Measurements from ENCODE around the gene MYF5. TPM values are rescaled to one million over a fixed set of nuclear protein-coding genes. Genes with fewer than 3 reads are reported as not detected.

MYF5 gene
- total and polyA plus RNA-seq, 4 donors: not detected

DNA sequence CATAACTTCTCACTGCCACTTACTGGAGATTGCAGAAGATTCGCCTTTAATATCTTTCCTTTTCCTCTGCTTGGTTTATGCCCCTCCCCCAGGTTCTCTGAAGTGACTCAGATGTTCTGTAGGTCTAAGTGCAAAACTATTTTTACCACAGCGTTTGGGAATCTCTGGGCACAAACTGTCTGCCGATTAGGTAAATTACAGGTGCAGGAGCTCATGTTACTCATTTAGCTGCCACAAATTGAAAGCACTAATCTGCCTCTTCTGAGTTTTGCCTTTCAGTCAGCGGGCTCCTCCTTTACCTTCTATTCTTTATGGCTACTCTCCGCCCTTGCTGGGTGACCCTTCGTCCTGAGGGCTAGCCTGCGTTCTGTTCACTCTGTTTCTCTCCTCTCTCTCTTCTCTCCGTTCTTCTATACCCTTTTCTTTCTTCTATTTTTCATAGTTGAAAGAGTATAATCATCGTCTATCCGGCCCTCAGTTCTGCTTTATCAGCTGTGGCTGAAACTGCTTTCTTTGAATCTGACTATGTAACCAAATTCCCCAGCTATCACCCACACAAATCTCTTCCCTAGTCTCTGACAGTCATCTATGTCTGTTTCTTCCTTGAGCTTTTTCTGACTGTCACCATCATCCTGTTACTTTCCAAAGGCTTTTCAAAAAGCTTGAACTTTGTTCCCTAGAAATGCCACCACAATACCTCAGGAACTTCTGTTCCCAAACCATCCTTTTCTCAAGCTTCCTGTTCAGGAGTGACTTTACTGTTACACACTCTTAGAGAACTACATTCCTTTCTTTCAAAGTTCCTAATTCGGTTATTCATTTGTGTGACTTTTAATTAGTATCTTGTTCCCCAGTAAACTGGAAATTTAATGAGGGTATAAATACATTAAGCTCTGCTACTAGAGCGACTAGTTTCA lies 13.6 kb upstream of the MYF5 start:
- no peak overlapping the region for H3K4me3 ChIP-seq (ENCODE audit: low read length in 2 of 2)
- H3K27ac ChIP-seq (ENCODE audit: low read depth in 1 of 2, low read length in 2 of 2): no peak overlapping the region
- DNase-seq: no peak
- intact Hi-C loops (cut with DNase I): no loop called here
- H3K27me3 ChIP-seq (ENCODE audit: control insufficient read depth in 1 of 2, insufficient read depth in 2 of 2, low read length in 1 of 2): no peaks in the 10 kb centered on the region
- WGBS, 2 donors: 61% methylated on average over 12 of the region's 12 CpGs
- H3K9me3 ChIP-seq (ENCODE audit: control insufficient read depth, low read length): no peaks in the 10 kb centered on the region
- no peak for ATAC-seq (ENCODE audit: low FRiP score)
- no peaks in the 10 kb centered on the region for H3K4me1 ChIP-seq (ENCODE audit: control insufficient read depth in 1 of 2, insufficient read depth in 2 of 2, low read length in 2 of 2)
- no peaks in the 10 kb centered on the region for H3K36me3 ChIP-seq (ENCODE audit: control insufficient read depth in 1 of 2, insufficient read depth in 2 of 2, low read length in 1 of 2)

- ATAC-seq (ENCODE audit: low FRiP score) (no peak), DNase-seq (no peak)
- H3K27me3 ChIP-seq (ENCODE audit: control insufficient read depth in 1 of 2, insufficient read depth in 2 of 2, low read length in 1 of 2): no peaks in the 10 kb centered on the region
- H3K4me1 ChIP-seq (ENCODE audit: control insufficient read depth in 1 of 2, insufficient read depth in 2 of 2, low read length in 2 of 2): no peaks in the 10 kb centered on the region
- 85 to 88% methylated on average over 2 of the region's 2 CpGs for WGBS, 2 donors
- H3K27ac ChIP-seq (ENCODE audit: low read depth in 1 of 2, low read length in 2 of 2): no peak overlapping the region
- intact Hi-C loops (cut with DNase I): no loop called here
- H3K4me3 ChIP-seq (ENCODE audit: low read length in 2 of 2): no peak overlapping the region
- no peaks in the 10 kb centered on the region for H3K36me3 ChIP-seq (ENCODE audit: control insufficient read depth in 1 of 2, insufficient read depth in 2 of 2, low read length in 1 of 2)
- H3K9me3 ChIP-seq (ENCODE audit: control insufficient read depth, low read length): peaks cover 1% of the 10 kb centered on the region
These were observed 12.3 kb upstream of the MYF5 start for GRCh38 chr12:80704420-80704819.

GRCh38 chr12:80707126-80707829 lies 9.4 kb upstream of the MYF5 start, which contains the start of gene MYF6:
Gene MYF6 (plus strand): TSS chr12:80707634. CDS start chr12:80707720, 86 bp downstream.
- Histone ChIP-seq H3K9me3 (ENCODE audit: control insufficient read depth, low read length) (peaks cover 1% of the 10 kb centered on the region), H3K36me3 (ENCODE audit: control insufficient read depth in 1 of 2, insufficient read depth in 2 of 2, low read length in 1 of 2) (no peaks in the 10 kb centered on the region), H3K4me1 (ENCODE audit: control insufficient read depth in 1 of 2, insufficient read depth in 2 of 2, low read length in 2 of 2) (no peaks in the 10 kb centered on the region), H3K27me3 (ENCODE audit: control insufficient read depth in 1 of 2, insufficient read depth in 2 of 2, low read length in 1 of 2) (no peaks in the 10 kb centered on the region), H3K4me3 (ENCODE audit: low read length in 2 of 2) (no peak within 1 kb of the TSS), H3K27ac (ENCODE audit: low read depth in 1 of 2, low read length in 2 of 2) (no peak within 1 kb of the TSS)
- no peak for DNase-seq
- 82 to 84% methylated on average over 4 of the region's 4 CpGs for WGBS, 2 donors
- no peak for ATAC-seq (ENCODE audit: low FRiP score)
- intact Hi-C loops (cut with DNase I): no loop called here

DNA sequence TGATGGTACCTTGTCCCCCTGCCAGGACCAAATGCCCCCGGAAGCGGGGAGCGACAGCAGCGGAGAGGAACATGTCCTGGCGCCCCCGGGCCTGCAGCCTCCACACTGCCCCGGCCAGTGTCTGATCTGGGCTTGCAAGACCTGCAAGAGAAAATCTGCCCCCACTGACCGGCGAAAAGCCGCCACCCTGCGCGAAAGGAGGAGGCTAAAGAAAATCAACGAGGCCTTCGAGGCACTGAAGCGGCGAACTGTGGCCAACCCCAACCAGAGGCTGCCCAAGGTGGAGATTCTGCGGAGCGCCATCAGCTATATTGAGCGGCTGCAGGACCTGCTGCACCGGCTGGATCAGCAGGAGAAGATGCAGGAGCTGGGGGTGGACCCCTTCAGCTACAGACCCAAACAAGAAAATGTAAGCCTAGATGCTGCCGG lies 8.9 kb upstream of the MYF5 start:
- Histone ChIP-seq H3K4me1 (ENCODE audit: control insufficient read depth in 1 of 2, insufficient read depth in 2 of 2, low read length in 2 of 2) (no peaks in the 10 kb centered on the region), H3K9me3 (ENCODE audit: control insufficient read depth, low read length) (peaks cover 1% of the 10 kb centered on the region), H3K27ac (ENCODE audit: low read depth in 1 of 2, low read length in 2 of 2) (no peak overlapping the region), H3K27me3 (ENCODE audit: control insufficient read depth in 1 of 2, insufficient read depth in 2 of 2, low read length in 1 of 2) (no peaks in the 10 kb centered on the region), H3K36me3 (ENCODE audit: control insufficient read depth in 1 of 2, insufficient read depth in 2 of 2, low read length in 1 of 2) (no peaks in the 10 kb centered on the region), H3K4me3 (ENCODE audit: low read length in 2 of 2) (no peak overlapping the region)
- DNase-seq: peak in 1 of 2 donors; percentile 76
- intact Hi-C loops (cut with DNase I): no loop called here
- no peak for ATAC-seq (ENCODE audit: low FRiP score)
- 66 to 75% methylated on average over 21 of the region's 21 CpGs for WGBS, 2 donors

- ATAC-seq (ENCODE audit: low FRiP score): no peak
- no peak overlapping the region for H3K27ac ChIP-seq (ENCODE audit: low read depth in 1 of 2, low read length in 2 of 2)
- H3K27me3 ChIP-seq (ENCODE audit: control insufficient read depth in 1 of 2, insufficient read depth in 2 of 2, low read length in 1 of 2): no peaks in the 10 kb centered on the region
- WGBS, 2 donors: 15 to 23% methylated on average over 50 of the region's 50 CpGs
- peaks cover 1% of the 10 kb centered on the region for H3K9me3 ChIP-seq (ENCODE audit: control insufficient read depth, low read length)
- intact Hi-C loops (cut with DNase I): no loop called here
- DNase-seq: peak in 1 of 2 donors; percentile 24
- H3K36me3 ChIP-seq (ENCODE audit: control insufficient read depth in 1 of 2, insufficient read depth in 2 of 2, low read length in 1 of 2): no peaks in the 10 kb centered on the region
- no peak overlapping the region for H3K4me3 ChIP-seq (ENCODE audit: low read length in 2 of 2)
- H3K4me1 ChIP-seq (ENCODE audit: control insufficient read depth in 1 of 2, insufficient read depth in 2 of 2, low read length in 2 of 2): no peaks in the 10 kb centered on the region
These were observed 8.3 kb upstream of the MYF5 start for GRCh38 chr12:80708259-80708974.

DNA sequence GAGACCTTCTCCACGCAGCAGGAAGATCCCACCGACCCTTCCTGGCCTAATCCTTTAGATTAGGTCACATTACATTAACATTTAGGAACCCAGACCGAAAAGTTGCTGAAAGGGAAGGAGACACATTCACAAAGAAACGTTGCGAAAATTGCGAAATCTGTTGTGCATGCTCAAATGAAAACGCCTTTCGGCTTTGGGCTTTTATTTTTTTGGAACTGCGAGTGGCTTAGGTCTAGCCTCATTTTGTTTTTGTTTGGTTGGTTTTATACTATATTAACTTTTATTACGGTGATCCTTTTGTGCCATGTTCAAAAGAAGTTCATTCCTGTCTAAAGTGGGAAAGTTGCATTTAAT lies 7.8 kb upstream of the MYF5 start:
- Histone ChIP-seq H3K4me1 (ENCODE audit: control insufficient read depth in 1 of 2, insufficient read depth in 2 of 2, low read length in 2 of 2) (no peaks in the 10 kb centered on the region), H3K4me3 (ENCODE audit: low read length in 2 of 2) (no peak overlapping the region), H3K27me3 (ENCODE audit: control insufficient read depth in 1 of 2, insufficient read depth in 2 of 2, low read length in 1 of 2) (no peaks in the 10 kb centered on the region), H3K27ac (ENCODE audit: low read depth in 1 of 2, low read length in 2 of 2) (no peak overlapping the region), H3K9me3 (ENCODE audit: control insufficient read depth, low read length) (peaks cover 1% of the 10 kb centered on the region), H3K36me3 (ENCODE audit: control insufficient read depth in 1 of 2, insufficient read depth in 2 of 2, low read length in 1 of 2) (no peaks in the 10 kb centered on the region)
- DNase-seq (no peak), ATAC-seq (ENCODE audit: low FRiP score) (no peak)
- WGBS, 2 donors: 60 to 62% methylated on average over 10 of the region's 10 CpGs
- intact Hi-C loops (cut with DNase I): no loop called here

DNA sequence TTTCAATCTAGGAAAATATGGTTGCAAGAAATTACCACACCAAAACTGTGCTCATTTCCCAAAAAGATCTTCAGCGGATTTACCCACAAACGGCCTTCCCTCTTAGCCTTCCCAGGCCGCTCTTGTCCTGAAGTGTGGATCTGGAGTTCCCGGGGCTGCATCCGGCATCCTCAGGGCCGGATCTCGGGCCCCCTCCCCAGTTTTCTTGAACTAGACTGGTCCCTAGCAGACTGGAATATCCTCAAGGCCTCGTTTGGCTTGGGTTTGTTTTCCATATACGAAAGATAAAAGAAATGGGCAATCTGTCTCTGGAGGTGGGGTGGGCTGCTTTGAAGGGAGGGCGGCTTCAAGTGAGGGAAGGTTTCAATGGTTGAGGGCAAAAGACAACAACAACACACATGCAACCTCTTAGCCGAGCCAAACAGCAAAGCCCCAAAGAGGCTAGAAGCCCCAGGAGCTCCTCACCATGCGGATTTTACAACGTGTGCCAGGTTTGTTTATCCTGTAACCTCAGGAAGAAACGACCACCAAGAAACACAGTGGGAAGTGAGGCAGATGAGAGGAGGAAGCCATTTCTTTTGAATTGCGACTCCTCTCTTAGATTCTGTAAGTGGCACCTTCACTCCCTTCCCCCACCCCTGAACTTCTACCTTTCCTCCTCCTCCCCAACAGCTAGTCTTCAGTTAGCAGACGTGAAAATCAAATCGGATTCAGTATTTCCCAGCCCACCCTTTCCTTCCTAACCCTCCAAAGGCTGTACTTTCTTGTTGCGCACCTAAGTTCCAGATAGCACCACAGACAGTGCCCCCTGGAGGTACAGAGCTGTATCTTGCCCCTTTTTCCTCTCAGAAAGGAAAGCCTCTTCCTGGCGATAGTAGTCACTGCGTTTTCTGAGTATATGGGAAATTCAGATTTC lies 6.6 kb upstream of the MYF5 start:
- intact Hi-C loops (cut with DNase I): no loop called here
- H3K4me1 ChIP-seq (ENCODE audit: control insufficient read depth in 1 of 2, insufficient read depth in 2 of 2, low read length in 2 of 2): no peaks in the 10 kb centered on the region
- no peak overlapping the region for H3K27ac ChIP-seq (ENCODE audit: low read depth in 1 of 2, low read length in 2 of 2)
- no peaks in the 10 kb centered on the region for H3K27me3 ChIP-seq (ENCODE audit: control insufficient read depth in 1 of 2, insufficient read depth in 2 of 2, low read length in 1 of 2)
- WGBS, 2 donors: 67 to 74% methylated on average over 20 of the region's 20 CpGs
- no peak overlapping the region for H3K4me3 ChIP-seq (ENCODE audit: low read length in 2 of 2)
- ATAC-seq (ENCODE audit: low FRiP score): no peak
- no peak for DNase-seq
- no peaks in the 10 kb centered on the region for H3K36me3 ChIP-seq (ENCODE audit: control insufficient read depth in 1 of 2, insufficient read depth in 2 of 2, low read length in 1 of 2)
- peaks cover 1% of the 10 kb centered on the region for H3K9me3 ChIP-seq (ENCODE audit: control insufficient read depth, low read length)
